AG04450 (cell line): Measurements from ENCODE around the gene TNFAIP8L1. TPM values are rescaled to one million over a fixed set of nuclear protein-coding genes. Genes with fewer than 3 reads are reported as not detected.

ENCODE experiments used
- CTCF ChIA-PET: fragments of 300-600, 350-600 bp; formaldehyde crosslinking; extraction: SDS; loops from one replicate; lab custom pipeline; 2022; ENCODE audit warnings: antibody characterized with exemption, inconsistent platforms; lab: Charles Lee
- POLR2A ChIA-PET: fragments of 350-600 bp; formaldehyde crosslinking; extraction: SDS; loops from one replicate; lab custom pipeline; 2021; ENCODE audit warnings: antibody characterized with exemption, inconsistent platforms; lab: Yijun Ruan, JAX
- DNase-seq: peaks from one replicate; pipeline ENCODE4 v3.0.0-alpha.2; 2011; ENCODE audit warnings: low read depth, low spot score
- H3K27ac ChIP-seq: one replicate; pipeline ENCODE4 v1.5.1; 2012; ENCODE audit warnings: low read depth, low read length, control low read depth
- H3K27me3 ChIP-seq: one replicate; pipeline ENCODE4 v1.6.0; 2012; ENCODE audit warnings: low read length; ENCODE audit not compliant: control insufficient read depth, insufficient read depth
- H3K4me3 ChIP-seq: 2 replicates; pipeline ENCODE4 v1.5.1; 2011; ENCODE audit warnings: mild to moderate bottlenecking, low read depth, low read length, control low read depth
- H3K9me3 ChIP-seq: 2 replicates; pipeline ENCODE4 v1.5.1; 2012; ENCODE audit warnings: low read length; ENCODE audit not compliant: control insufficient read depth, insufficient read depth
- CTCF ChIP-seq: IDR thresholded peaks from 2 replicates; pipeline ENCODE4 v1.5.1; 2011; ENCODE audit warnings: low read depth, low read length, control low read depth, inconsistent platforms
- polyA plus RNA-seq: library from polyadenylated mRNA; depleted of rRNA; stranded (reverse); fragments of >200 nt; gene quantifications from 2 replicates; pipeline ENCODE4 v1.2.3, GENCODE V29; 2011

Gene TNFAIP8L1
- polyA plus RNA-seq, 1 experiment: 4.1 TPM

- Histone ChIP-seq H3K27me3 (no peaks in the 10 kb centered on the region), H3K9me3 (peaks cover 3% of the 10 kb centered on the region; the same call in 1 of the 2 replicates), H3K4me3 (no peak overlapping the region), H3K27ac (no peak overlapping the region)
- ChIA-PET CTCF (no interaction called here), POLR2A (no interaction called here)
- DNase-seq: no peak
- TF ChIP-seq CTCF: peak; percentile 9; the same call in 1 of the 2 replicates
Observed at GRCh38 chr19:4660181-4660791, 21.0 kb downstream of the TNFAIP8L1 start.

GRCh38 chr19:4660993-4661392, 21.7 kb downstream of the TNFAIP8L1 start:
- Histone ChIP-seq H3K27ac (no peak overlapping the region), H3K27me3 (no peaks in the 10 kb centered on the region), H3K9me3 (peaks cover 3% of the 10 kb centered on the region; the same call in 1 of the 2 replicates), H3K4me3 (no peak overlapping the region)
- DNase-seq: no peak
- CTCF ChIA-PET: no interaction called here
- POLR2A ChIA-PET: no interaction called here
- no peak for TF ChIP-seq CTCF

- POLR2A ChIA-PET: no interaction called here
- Histone ChIP-seq H3K27me3 (no peaks in the 10 kb centered on the region), H3K4me3 (no peak overlapping the region), H3K27ac (no peak overlapping the region), H3K9me3 (peaks cover 3% of the 10 kb centered on the region; the same call in 1 of the 2 replicates)
- no peak for DNase-seq
- TF ChIP-seq CTCF: no peak
- CTCF ChIA-PET: no interaction called here
Observed at GRCh38 chr19:4662020-4662695, 22.8 kb downstream of the TNFAIP8L1 start.

GRCh38 chr19:4662812-4663211, 23.5 kb downstream of the TNFAIP8L1 start:
- Histone ChIP-seq H3K27ac (no peak overlapping the region), H3K4me3 (no peak overlapping the region), H3K9me3 (peaks cover 3% of the 10 kb centered on the region; the same call in 1 of the 2 replicates), H3K27me3 (no peaks in the 10 kb centered on the region)
- ChIA-PET POLR2A (no interaction called here), CTCF (no interaction called here)
- TF ChIP-seq CTCF: no peak
- no peak for DNase-seq

- H3K9me3 ChIP-seq: no peaks in the 10 kb centered on the region
- ChIA-PET POLR2A (no interaction called here), CTCF (no interaction called here)
- no peak for TF ChIP-seq CTCF
- no peak overlapping the region for H3K27ac ChIP-seq
- no peaks in the 10 kb centered on the region for H3K27me3 ChIP-seq
- no peak for DNase-seq
- H3K4me3 ChIP-seq: no peak overlapping the region
Observed at GRCh38 chr19:4664642-4665041, 25.3 kb downstream of the TNFAIP8L1 start.
